ENCODE data around the gene CLIC4.

CLIC4 gene

DNA sequence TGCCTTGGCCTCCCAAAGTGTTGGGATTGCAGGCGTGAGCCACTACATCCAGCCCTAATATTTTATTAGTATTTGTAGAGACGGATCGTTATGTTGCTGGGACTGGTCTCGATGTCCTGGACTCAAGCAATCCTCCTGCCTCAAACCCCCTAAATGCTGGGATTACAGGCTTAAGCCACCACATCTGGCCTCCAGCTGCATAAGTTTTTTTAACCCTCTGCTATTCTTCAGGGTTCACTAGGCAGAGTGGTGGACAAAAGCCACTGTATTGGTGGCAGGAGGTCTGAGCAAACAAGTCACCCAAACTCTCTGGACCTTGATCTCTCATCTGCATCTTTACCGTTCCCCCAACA is 10.1 kb upstream of the CLIC4 start:
- Histone ChIP-seq H3K4me2 (ENCODE audit: insufficient read depth, low read length) (no peak overlapping the region), H4K20me1 (ENCODE audit: insufficient read depth, low read length) (no peaks in the 10 kb centered on the region), H3K27me3 (ENCODE audit: insufficient read depth, low read length, poor library complexity) (no peaks in the 10 kb centered on the region), H3K4me1 (ENCODE audit: insufficient read depth, low read length) (no peaks in the 10 kb centered on the region), H3K9ac (ENCODE audit: low read depth, low read length) (no peak overlapping the region), H3K36me3 (ENCODE audit: insufficient read depth, low read length) (no peaks in the 10 kb centered on the region), H3K27ac (ENCODE audit: low read length) (no peak overlapping the region), H3K4me3 (ENCODE audit: low read depth in 1 of 2, low read length in 2 of 2) (no peak overlapping the region), H3K79me2 (ENCODE audit: insufficient read depth, low read length) (no peaks in the 10 kb centered on the region), H2AFZ (ENCODE audit: low read depth, low read length) (no peak overlapping the region), H3K9me3 (ENCODE audit: insufficient read depth, low read length, severe bottlenecking) (no peaks in the 10 kb centered on the region)
- ATAC-seq (ENCODE audit: insufficient read depth, low read depth) (no peak), DNase-seq (no peak)
- no peak for TF ChIP-seq EZH2 (IDR thresholded peaks at IDR 0.05; ENCODE audit: borderline replicate concordance, low read depth, low read length, severe bottlenecking)
- TF ChIP-seq, protein P1, sequence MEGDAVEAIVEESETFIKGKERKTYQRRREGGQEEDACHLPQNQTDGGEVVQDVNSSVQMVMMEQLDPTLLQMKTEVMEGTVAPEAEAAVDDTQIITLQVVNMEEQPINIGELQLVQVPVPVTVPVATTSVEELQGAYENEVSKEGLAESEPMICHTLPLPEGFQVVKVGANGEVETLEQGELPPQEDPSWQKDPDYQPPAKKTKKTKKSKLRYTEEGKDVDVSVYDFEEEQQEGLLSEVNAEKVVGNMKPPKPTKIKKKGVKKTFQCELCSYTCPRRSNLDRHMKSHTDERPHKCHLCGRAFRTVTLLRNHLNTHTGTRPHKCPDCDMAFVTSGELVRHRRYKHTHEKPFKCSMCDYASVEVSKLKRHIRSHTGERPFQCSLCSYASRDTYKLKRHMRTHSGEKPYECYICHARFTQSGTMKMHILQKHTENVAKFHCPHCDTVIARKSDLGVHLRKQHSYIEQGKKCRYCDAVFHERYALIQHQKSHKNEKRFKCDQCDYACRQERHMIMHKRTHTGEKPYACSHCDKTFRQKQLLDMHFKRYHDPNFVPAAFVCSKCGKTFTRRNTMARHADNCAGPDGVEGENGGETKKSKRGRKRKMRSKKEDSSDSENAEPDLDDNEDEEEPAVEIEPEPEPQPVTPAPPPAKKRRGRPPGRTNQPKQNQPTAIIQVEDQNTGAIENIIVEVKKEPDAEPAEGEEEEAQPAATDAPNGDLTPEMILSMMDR (IDR thresholded peaks at IDR 0.05; ENCODE audit: borderline replicate concordance, extremely low read depth, low read length, poor library complexity, severe bottlenecking) = no peak

DNA sequence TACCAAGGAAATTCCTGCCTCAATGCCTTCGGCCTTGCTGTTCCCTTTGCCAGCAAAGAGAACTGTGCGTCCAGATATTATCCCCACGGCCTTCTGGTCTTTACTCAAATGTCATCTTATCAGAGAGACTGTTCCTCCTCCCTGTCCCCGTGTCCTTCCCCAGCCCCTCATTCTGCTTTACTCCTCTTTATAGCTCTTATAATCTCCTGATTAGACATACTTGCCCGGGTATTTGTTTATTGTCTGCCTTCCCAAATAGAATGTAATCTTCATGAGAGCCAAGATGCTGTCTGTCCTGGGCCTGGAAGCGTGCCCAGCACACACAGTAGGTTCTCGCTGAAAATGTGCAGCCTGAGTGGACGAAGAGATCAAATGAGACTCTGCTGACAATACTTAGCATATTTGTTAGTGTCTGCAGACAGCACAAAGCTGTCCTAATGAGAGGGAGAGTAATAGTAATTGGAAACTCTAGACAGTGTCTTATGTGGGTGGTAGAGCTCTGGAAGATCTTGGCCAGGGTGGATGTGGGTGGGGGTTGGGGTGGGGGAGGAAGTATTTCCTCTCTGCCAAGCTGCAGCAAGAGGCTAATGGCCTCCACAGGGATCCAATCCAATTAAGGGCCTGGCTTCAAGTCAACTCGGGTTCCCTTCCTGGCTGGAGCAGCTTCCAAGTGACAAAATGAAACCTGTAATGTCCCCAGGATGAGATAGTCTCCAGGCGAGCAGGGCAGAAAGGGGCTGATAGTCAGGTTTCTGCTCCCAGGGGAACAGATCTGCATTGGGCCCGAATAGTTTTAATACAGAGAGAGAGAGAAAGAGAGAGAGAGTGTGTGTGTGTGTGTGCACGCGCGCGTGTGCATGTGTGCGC is 9.5 kb upstream of the CLIC4 start:
- no peaks in the 10 kb centered on the region for H4K20me1 ChIP-seq (ENCODE audit: insufficient read depth, low read length)
- no peak overlapping the region for H2AFZ ChIP-seq (ENCODE audit: low read depth, low read length)
- TF ChIP-seq EZH2 (IDR thresholded peaks at IDR 0.05; ENCODE audit: borderline replicate concordance, low read depth, low read length, severe bottlenecking) = no peak
- TF ChIP-seq, protein P1 (IDR thresholded peaks at IDR 0.05; ENCODE audit: borderline replicate concordance, extremely low read depth, low read length, poor library complexity, severe bottlenecking) = no peak
- H3K27me3 ChIP-seq (ENCODE audit: insufficient read depth, low read length, poor library complexity) = no peaks in the 10 kb centered on the region
- ATAC-seq (ENCODE audit: insufficient read depth, low read depth) (0 out of 3 replicates have a peak, but pooled peaks have one; percentile 40), DNase-seq (no peak)
- H3K79me2 ChIP-seq (ENCODE audit: insufficient read depth, low read length) = no peaks in the 10 kb centered on the region
- H3K36me3 ChIP-seq (ENCODE audit: insufficient read depth, low read length) = no peaks in the 10 kb centered on the region
- H3K4me2 ChIP-seq (ENCODE audit: insufficient read depth, low read length) = no peak overlapping the region
- H3K4me3 ChIP-seq (ENCODE audit: low read depth in 1 of 2, low read length in 2 of 2) = no peak overlapping the region
- no peaks in the 10 kb centered on the region for H3K4me1 ChIP-seq (ENCODE audit: insufficient read depth, low read length)
- no peak overlapping the region for H3K9ac ChIP-seq (ENCODE audit: low read depth, low read length)
- H3K9me3 ChIP-seq (ENCODE audit: insufficient read depth, low read length, severe bottlenecking) = no peaks in the 10 kb centered on the region
- H3K27ac ChIP-seq (ENCODE audit: low read length) = no peak overlapping the region

DNA sequence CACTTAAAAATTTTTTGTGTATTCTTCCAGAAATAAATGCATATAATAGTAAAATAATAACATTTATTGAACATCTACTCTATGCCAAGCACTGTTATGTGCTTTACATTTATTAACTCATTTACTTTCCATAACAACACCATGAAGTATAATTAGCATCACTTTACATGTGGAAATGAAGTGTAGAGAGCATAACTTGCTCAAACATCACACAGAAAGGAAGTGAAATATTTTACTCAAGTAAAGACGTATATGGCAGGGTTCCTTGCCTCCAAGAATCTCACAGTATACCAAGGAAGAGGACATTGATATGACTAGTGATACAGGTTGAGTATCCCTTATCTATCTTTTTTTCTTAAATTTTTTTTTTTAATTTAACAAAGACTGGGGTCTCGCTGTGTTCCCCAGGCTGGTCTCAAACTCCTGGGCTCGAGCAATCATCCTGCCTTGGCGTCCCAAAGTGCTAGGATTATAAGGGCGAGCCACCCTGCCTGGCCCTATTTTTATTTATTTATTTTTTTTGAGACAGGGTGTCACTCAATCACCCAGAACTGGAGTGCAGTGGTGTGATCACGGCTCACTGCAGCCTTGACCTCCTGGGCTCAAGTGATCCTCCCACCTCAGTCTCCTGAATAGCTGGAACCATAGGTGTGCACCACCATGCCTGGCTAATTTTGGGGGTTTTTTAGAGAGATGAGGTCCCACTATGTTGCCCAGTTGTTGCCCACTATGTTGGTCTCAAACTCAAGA is 7.7 kb upstream of the CLIC4 start:
- H3K9me3 ChIP-seq (ENCODE audit: insufficient read depth, low read length, severe bottlenecking) = no peaks in the 10 kb centered on the region
- H3K4me2 ChIP-seq (ENCODE audit: insufficient read depth, low read length) = no peak overlapping the region
- no peak overlapping the region for H3K9ac ChIP-seq (ENCODE audit: low read depth, low read length)

More for the DNA sequence above, 7.7 kb upstream of the CLIC4 start:
- H3K27ac ChIP-seq (ENCODE audit: low read length) = no peak overlapping the region
- H3K4me3 ChIP-seq (ENCODE audit: low read depth in 1 of 2, low read length in 2 of 2) = no peak overlapping the region
- ATAC-seq (ENCODE audit: insufficient read depth, low read depth) (no peak), DNase-seq (no peak)
- H3K27me3 ChIP-seq (ENCODE audit: insufficient read depth, low read length, poor library complexity) = no peaks in the 10 kb centered on the region
- no peaks in the 10 kb centered on the region for H4K20me1 ChIP-seq (ENCODE audit: insufficient read depth, low read length)
- H2AFZ ChIP-seq (ENCODE audit: low read depth, low read length) = no peak overlapping the region
- no peak for TF ChIP-seq EZH2 (IDR thresholded peaks at IDR 0.05; ENCODE audit: borderline replicate concordance, low read depth, low read length, severe bottlenecking)
- TF ChIP-seq, protein P1 (IDR thresholded peaks at IDR 0.05; ENCODE audit: borderline replicate concordance, extremely low read depth, low read length, poor library complexity, severe bottlenecking) = no peak
- H3K36me3 ChIP-seq (ENCODE audit: insufficient read depth, low read length) = no peaks in the 10 kb centered on the region
- peaks cover 7% of the 10 kb centered on the region for H3K4me1 ChIP-seq (ENCODE audit: insufficient read depth, low read length)
- no peaks in the 10 kb centered on the region for H3K79me2 ChIP-seq (ENCODE audit: insufficient read depth, low read length)
